Measurements from ENCODE around the gene PPP3CA.

- TF ChIP-seq CTCF (IDR thresholded peaks at IDR 0.05) (no peak), POLR2A (IDR thresholded peaks at IDR 0.05) (no peak)
These were observed 58.8 kb downstream of the PPP3CA start for GRCh38 chr4:101288365-101289145.

Data from right lobe of liver (tissue), 4 donors.